Measurements from ENCODE around the gene GRIK1.

Gene GRIK1

DNA sequence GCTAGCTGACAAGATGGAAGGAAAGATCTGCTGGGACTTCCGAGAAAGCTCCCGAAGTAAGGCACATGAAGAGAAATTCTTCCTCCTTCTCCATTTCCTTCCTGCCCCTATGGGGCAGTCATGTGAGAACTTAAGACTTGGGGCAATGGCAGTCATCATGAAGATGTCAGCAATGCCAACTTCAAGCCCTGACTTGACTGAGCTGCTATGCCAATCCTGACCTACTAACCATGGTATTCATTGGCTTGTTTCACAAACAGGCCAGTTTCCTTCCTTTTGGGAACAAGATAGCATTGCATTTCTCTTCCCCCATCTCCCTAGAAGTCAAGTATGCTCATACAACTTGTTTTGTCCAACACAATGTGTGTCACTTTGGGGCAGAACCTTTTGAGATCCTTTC lies 25.5 kb downstream of the GRIK1 start:
- in situ Hi-C loops (cut with MboI; ENCODE audit: low sequenced_read_pairs) = no loop called here

- in situ Hi-C loops (cut with MboI; ENCODE audit: low sequenced_read_pairs) = no loop called here
These were observed 30.2 kb downstream of the GRIK1 start for GRCh38 chr21:29909571-29909970.

DNA sequence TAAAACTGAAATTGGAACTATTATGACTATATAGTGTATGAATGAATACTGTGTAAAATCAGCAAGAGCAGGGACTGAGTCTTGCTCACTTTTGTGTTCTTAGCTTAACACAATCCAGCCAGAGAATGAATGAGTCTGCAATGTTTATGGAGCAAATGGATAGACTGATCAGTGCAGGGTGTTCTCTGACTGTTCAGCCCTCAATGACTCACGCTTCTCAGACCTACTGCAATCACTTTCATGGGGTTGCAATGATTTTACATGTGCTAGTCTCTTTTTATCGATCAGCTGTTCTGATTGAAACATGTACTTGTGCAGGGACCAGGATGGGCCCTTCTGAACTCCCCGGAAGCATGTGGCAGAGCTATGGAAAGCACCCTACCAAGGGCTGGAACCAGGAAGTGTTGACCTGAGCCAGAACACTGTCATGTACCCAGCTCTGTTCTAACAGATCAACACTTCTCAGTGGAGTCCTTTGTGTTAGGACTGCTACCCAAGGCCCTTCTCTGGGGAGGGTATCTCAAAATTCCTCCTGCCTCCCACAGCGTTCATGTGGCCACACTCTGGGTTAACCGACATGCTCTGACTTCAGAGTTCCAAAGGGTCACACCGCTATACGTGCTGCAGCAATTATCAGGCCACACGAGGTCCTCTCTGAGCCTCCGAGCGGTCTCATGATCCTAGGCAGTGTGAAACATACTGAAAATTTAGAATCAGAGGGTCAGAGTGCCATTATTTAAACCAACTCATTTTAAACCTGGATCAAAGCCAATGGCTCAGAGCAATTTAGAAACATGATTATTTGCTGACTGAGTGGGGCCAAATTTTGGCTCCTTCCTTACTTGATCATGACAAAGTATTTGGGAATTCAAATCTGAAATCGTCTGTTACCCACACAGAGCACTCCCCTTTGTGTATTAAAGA lies 35.2 kb downstream of the GRIK1 start:
- in situ Hi-C loops (cut with MboI; ENCODE audit: low sequenced_read_pairs) = no loop called here

DNA sequence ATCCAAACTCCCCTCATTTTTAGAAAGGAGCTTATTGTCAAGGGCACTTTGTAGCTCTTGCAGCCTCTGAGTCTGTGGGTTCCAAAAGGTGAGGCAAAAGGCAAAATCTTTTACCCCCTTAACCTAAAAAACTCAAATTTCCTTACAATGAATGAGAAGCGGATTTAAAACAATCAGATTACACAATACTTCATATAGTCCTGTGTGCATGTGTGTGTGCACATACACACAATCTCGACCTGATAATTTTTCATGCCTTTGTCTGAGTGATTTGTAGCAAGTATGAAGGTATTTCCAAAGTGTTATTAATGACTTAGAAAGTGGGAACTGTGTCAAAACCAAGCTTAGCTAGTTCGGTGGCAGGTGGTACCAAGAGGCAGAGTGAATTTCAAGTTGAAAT lies 42.9 kb downstream of the GRIK1 start:
- in situ Hi-C loops (cut with MboI; ENCODE audit: low sequenced_read_pairs) = no loop called here

DNA sequence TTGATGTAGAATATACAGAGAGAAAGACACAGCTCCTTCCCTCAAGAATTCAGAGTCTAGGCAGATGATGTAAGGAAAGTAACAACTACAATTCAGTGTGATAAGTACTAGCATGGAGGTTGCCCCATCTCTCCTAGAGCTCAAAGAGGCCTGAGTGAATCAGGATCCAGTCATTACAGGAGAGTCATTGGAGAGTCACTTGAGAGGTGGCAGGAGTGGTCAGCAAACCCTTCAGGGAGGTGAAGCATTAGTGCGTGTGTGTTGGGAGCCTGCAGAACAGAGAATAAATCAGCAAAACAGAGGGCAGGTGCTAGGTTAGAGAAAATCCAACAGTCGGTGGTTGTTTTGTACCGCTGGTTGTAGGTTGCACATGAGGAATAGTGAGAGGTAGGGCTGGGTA lies 46.1 kb downstream of the GRIK1 start:
- in situ Hi-C loops (cut with MboI; ENCODE audit: low sequenced_read_pairs) = no loop called here

DNA sequence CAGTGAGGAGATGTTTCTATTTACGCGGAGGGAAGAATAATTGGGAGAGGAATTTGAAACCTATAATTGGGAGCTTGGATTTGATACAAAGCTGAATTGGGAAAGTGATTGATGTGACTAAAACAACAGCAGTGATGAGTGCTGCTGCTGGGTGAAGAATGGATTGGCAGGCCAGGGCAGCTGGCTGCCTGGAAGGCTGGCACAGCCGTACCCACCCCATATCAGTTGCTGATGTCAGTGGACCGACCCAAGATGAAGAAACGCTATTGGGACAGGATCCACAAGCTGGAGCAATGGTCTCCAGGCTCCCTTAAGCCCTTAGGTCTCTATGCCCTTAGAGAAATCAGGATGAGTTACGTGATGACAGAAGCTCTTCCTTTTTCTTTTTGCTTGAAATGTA lies 47.4 kb downstream of the GRIK1 start:
- in situ Hi-C loops (cut with MboI; ENCODE audit: low sequenced_read_pairs) = no loop called here

DNA sequence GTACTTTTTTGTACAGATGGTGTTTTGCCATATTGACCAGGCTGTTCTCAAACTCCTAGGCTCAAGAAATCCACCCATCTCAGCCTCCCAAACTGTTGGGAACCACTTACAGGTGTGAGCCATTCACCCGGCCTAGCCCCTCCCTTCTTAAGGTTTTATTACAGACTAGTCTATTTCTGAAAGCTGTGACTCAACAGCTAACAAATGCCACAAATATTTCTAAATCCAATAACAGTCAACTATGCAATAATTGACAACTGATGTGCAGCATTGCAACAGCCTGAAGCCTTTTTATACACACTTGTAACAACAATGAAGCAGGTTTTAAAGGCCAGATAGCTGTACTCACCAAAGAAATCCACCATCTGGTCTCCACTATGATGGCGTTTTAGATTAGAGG lies 51.4 kb downstream of the GRIK1 start:
- in situ Hi-C loops (cut with MboI; ENCODE audit: low sequenced_read_pairs) = no loop called here

GRCh38 chr21:29887313-29888009 lies 52.3 kb downstream of the GRIK1 start:
- in situ Hi-C loops (cut with MboI; ENCODE audit: low sequenced_read_pairs) = no loop called here

GRCh38 chr21:29885491-29885890 lies 54.3 kb downstream of the GRIK1 start:
- in situ Hi-C loops (cut with MboI; ENCODE audit: low sequenced_read_pairs) = no loop called here

- in situ Hi-C loops (cut with MboI; ENCODE audit: low sequenced_read_pairs) = no loop called here
These were observed 63.9 kb downstream of the GRIK1 start for GRCh38 chr21:29875873-29876272.

- in situ Hi-C loops (cut with MboI; ENCODE audit: low sequenced_read_pairs) = no loop called here
These were observed 64.6 kb downstream of the GRIK1 start for GRCh38 chr21:29875036-29875716.

DNA sequence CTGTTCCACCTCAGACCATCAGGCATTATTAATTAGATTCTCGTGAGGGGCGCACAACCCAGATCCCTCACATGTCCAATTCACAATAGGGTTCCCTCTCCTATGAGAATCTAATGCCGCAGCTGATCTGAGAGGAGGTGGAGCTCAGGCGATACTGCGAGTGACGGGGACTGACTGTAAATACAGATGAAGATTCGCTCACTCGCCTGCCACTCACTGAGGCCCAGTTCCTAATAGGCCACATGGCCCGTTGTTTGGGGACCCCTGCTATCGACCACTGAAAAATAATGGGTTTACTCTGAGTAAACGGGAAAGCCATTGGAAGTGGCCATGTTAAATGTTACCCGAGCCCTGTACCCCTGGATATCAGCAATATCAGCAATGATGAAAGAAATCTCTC lies 65.9 kb downstream of the GRIK1 start:
- in situ Hi-C loops (cut with MboI; ENCODE audit: low sequenced_read_pairs) = no loop called here

- in situ Hi-C loops (cut with MboI; ENCODE audit: low sequenced_read_pairs) = no loop called here
These were observed 69.0 kb downstream of the GRIK1 start for GRCh38 chr21:29870814-29871213.

DNA sequence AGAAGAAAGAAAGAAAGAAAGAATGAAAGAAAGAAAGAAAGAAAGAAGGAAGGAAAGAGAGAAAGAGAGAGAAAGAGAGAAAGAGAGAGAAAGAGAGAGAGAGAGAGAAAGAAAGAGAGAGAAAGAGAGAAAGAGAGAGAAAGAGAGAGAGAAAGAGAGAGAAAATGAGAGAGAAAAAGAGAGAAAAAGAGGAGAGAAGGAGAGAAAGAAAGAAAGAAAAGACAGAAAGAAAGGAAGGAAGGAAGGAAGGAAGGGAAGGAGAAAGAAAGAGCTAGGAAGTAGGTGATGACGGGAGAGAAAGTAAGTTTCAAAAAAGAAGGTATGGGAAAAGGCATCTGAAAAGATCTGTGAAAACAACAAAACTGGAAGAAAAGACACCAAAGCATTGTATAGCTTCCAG lies 72.0 kb downstream of the GRIK1 start:
- in situ Hi-C loops (cut with MboI; ENCODE audit: low sequenced_read_pairs) = no loop called here

- in situ Hi-C loops (cut with MboI; ENCODE audit: low sequenced_read_pairs) = no loop called here
These were observed 79.5 kb downstream of the GRIK1 start for GRCh38 chr21:29860346-29860745.

GRCh38 chr21:29857150-29857549 lies 82.6 kb downstream of the GRIK1 start:
- in situ Hi-C loops (cut with MboI; ENCODE audit: low sequenced_read_pairs) = no loop called here

GRCh38 chr21:29854795-29855194 lies 85.0 kb downstream of the GRIK1 start:
- in situ Hi-C loops (cut with MboI; ENCODE audit: low sequenced_read_pairs) = no loop called here

GRCh38 chr21:29851611-29852010 lies 88.2 kb downstream of the GRIK1 start:
- in situ Hi-C loops (cut with MboI; ENCODE audit: low sequenced_read_pairs) = no loop called here

GRCh38 chr21:29849735-29850176 lies 90.0 kb downstream of the GRIK1 start:
- in situ Hi-C loops (cut with MboI; ENCODE audit: low sequenced_read_pairs) = loop anchor here (25.0 kb wide), 1 partner anchor 762 kb away; no protein-coding TSS in a partner anchor

GRCh38 chr21:29843804-29844203 lies 96.0 kb downstream of the GRIK1 start:
- in situ Hi-C loops (cut with MboI; ENCODE audit: low sequenced_read_pairs) = loop anchor here (25.0 kb wide), 1 partner anchor 757 kb away; no protein-coding TSS in a partner anchor

GRCh38 chr21:29834617-29835016 lies 105.2 kb downstream of the GRIK1 start:
- in situ Hi-C loops (cut with MboI; ENCODE audit: low sequenced_read_pairs) = loop anchor here (25.0 kb wide), 1 partner anchor 747 kb away; no protein-coding TSS in a partner anchor
